ENCODE measurements around the gene FETUB. TPM values are rescaled to one million over a fixed set of nuclear protein-coding genes. Genes with fewer than 3 reads are reported as not detected.
"Not testable (repeated sequence)": the region's sequence is repeated elsewhere in the genome, so short reads cannot be mapped to it uniquely, and the experiment has no call there.

The FETUB gene
- total and polyA plus RNA-seq, 2 of the 8 experiments (the other 6 are each of a cell fraction or from before 2014, with no cell fraction given) = 0.15 TPM; not detected in 1

DNA sequence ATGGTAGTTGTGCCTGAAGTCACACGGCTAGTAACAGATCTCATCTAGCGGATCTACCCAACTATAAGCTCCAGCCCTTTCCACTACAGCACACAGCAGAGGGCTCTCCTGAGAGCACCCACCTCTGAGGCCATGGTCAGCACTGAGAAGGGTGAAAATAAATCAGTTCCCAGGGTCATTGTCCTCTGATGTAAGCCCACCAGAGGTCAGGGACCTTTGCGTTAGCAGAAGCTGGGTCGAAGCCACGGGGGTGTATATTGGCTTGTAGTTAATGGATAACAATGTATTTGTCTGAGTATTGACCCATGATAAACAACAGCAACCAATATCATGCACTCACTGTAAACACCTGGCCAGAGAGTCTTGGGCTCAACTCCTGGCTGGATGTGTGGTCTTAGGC lies 6.0 kb upstream of the FETUB start:
- not testable (repeated sequence) for H2BK15ac ChIP-seq (ENCODE audit: low read length); H3K79me1 ChIP-seq (ENCODE audit: low read depth, low read length); H3K23me2 ChIP-seq (ENCODE audit: low read depth, low read length); H2AK5ac ChIP-seq (ENCODE audit: low read depth, low read length); H3K18ac ChIP-seq (ENCODE audit: extremely low read depth, low read length); DNase-seq (ENCODE audit: low read depth in 1 of 2, low spot score in 2 of 2); H3K36me3 ChIP-seq (ENCODE audit: control insufficient read depth in 2 of 4, insufficient read depth in 4 of 4, low read length in 3 of 4); H2BK12ac ChIP-seq (ENCODE audit: low read depth, low read length); H2AFZ ChIP-seq (ENCODE audit: low read length); H2BK20ac ChIP-seq (ENCODE audit: low read length); H3K4ac ChIP-seq (replicated peaks; ENCODE audit: insufficient read length, low read depth, low read length); H3K56ac ChIP-seq (replicated peaks; ENCODE audit: insufficient read length, low read depth, low read length); H3K14ac ChIP-seq (ENCODE audit: insufficient read length); H4K91ac ChIP-seq (replicated peaks; ENCODE audit: insufficient read length, low read length); H3K9me3 ChIP-seq (ENCODE audit: insufficient read depth in 2 of 2, low read depth in 1 of 2, low read length in 1 of 2); H4K8ac ChIP-seq (ENCODE audit: extremely low read depth, insufficient read depth, low read length); H2BK120ac ChIP-seq (replicated peaks; ENCODE audit: low read depth, low read length); H2BK5ac ChIP-seq (ENCODE audit: low read depth, low read length); H3K4me2 ChIP-seq (ENCODE audit: insufficient read depth in 1 of 2, low read depth in 2 of 2, low read length in 2 of 2); H3K9ac ChIP-seq (replicated peaks in 1 of 4; ENCODE audit: extremely low read depth in 1 of 4, low read depth in 3 of 4, low read length in 3 of 4); H3K79me2 ChIP-seq (ENCODE audit: control insufficient read depth in 1 of 2, insufficient read depth in 2 of 2, low read length in 2 of 2); FAIRE-seq; H3K4me1 ChIP-seq (replicated peaks in 1 of 4; ENCODE audit: control insufficient read depth in 3 of 4, insufficient read depth in 4 of 4, low read length in 3 of 4); H4K5ac ChIP-seq (ENCODE audit: insufficient read length, low read depth, low read length); H3K27me3 ChIP-seq (replicated peaks in 1 of 4; ENCODE audit: control insufficient read depth in 3 of 4, extremely low read depth in 1 of 4, insufficient read depth in 3 of 4, low read length in 3 of 4); H3K27ac ChIP-seq (ENCODE audit: low read depth, low read length); H3K4me3 ChIP-seq (ENCODE audit: extremely low read depth in 1 of 4, insufficient read depth in 2 of 4, low read depth in 3 of 4, low read length in 4 of 4); H4K20me1 ChIP-seq (replicated peaks in 1 of 2; ENCODE audit: control insufficient read depth in 1 of 2, insufficient read depth in 2 of 2, low read length in 2 of 2); H3K23ac ChIP-seq (ENCODE audit: insufficient read length)
- ChIA-PET CTCF (ENCODE audit: partially characterized antibody) (interaction anchor here (1.4 to 5.8 kb wide), 3 partner anchors 9 to 18 kb away, joined by 3 to 50 read pairs (median 5); no protein-coding TSS in a partner anchor), POLR2A (ENCODE audit: partially characterized antibody) (interaction anchor here (0.9 kb wide), 1 partner anchor 9 kb away, joined by 3 read pairs; no protein-coding TSS in a partner anchor)
- WGBS, 2 experiments (ENCODE audit: extremely low coverage in 1 of 2, insufficient coverage in 1 of 2, insufficient read length in 1 of 2, insufficient replicate concordance in 2 of 2, low coverage in 1 of 2, low lambda C conversion rate in 2 of 2, missing lambda C conversion rate in 1 of 2) = 96% methylated on average over 5 of the region's 5 CpGs; no CpG with 5 or more reads in 1 of the 2 experiments
